Lower leg skin (tissue), 4 donors: ENCODE results near the gene ATP5ME. TPM values are rescaled to one million over a fixed set of nuclear protein-coding genes. Genes with fewer than 3 reads are reported as not detected.

ENCODE experiments used
- DNase-seq, 2 donors: peaks; one replicate each; pipeline ENCODE4 v3.0.0-alpha.2; 2019; ENCODE audit warnings: low spot score in 2 of 2
- H3K4me3 ChIP-seq: fragments of 200-600 bp; sonication (generic); 2 replicates; pipeline ENCODE4 v1.5.1; 2017; ENCODE audit warnings: mild to moderate bottlenecking, low read depth; ENCODE audit not compliant: poor library complexity, severe bottlenecking
- CTCF ChIP-seq, 3 donors: fragments of 450-650 bp; IDR thresholded peaks; one replicate each; pipeline ENCODE4 v1.5.1; 2016; ENCODE audit warnings: antibody characterized with exemption in 3 of 3, mild to moderate bottlenecking in 3 of 3, moderate library complexity in 2 of 3
- POLR2A ChIP-seq, 2 donors: fragments of 450-650 bp; IDR thresholded peaks; one replicate each; pipeline ENCODE4 v1.6.1; 2016 to 2017; ENCODE audit warnings: antibody characterized with exemption in 2 of 2, mild to moderate bottlenecking in 1 of 2, moderate library complexity in 1 of 2
- WGBS, 2 donors: methylation state at CpG; one replicate each; pipeline ENCODE4 v1.1.5; 2018; 5-methylcytosine and 5-hydroxymethylcytosine counted together
- intact Hi-C: fragments of 100-400 bp; cut with DNase I; formaldehyde crosslinking; loops from one replicate; pipeline ENCODE4 v1.15.0; 2023; ENCODE audit warnings: low total_unique reads
- total RNA-seq, 4 donors: library from RNA; depleted of rRNA; stranded (reverse); fragments of >200 nt; gene quantifications; one replicate each; pipeline ENCODE4 v1.1.0, GENCODE V29; 2016

The ATP5ME gene
- total RNA-seq, 4 donors from 2014 or later: 38.2 to 172 (median 140) TPM

DNA sequence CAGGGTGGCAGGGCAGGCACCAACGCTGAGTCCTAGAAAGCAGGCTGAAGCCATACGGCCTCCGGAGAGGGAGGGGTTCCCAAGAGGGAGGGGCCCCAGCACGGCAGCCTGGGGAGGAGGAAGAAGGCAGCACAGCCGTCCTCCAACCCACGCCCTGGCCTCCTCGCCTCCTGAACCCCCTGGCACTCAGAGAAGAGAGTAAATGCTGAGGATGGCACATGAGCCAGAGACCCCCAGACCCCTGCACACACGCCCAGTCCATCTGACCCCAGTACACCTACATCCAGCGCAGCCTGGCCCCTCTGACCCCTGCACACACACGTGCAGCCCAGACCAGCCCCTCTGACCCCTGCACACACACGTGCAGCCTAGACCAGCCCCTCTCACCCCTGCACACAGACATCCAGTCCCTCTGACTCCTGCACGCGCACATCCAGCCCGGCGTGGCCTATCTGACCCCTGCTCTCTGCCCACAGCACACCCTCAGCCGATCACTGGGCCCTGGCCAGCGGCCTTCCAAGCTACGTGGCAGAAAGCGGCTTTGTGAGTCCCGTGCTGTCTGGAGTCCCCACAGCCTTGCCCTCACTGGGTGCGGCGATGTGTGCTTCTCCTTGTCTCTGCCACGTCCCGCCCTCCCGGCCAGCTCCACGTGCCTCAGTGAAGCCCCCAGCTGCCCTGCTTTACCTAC lies 18.5 kb downstream of the ATP5ME start:
- no peak for TF ChIP-seq CTCF (IDR thresholded peaks at IDR 0.05)
- no peak for TF ChIP-seq POLR2A (IDR thresholded peaks at IDR 0.05)
- 63 to 67% methylated on average over 23 to 25 of the region's 26 CpGs for WGBS, 2 donors
- no peak for DNase-seq
- H3K4me3 ChIP-seq: no peak overlapping the region
- intact Hi-C loops: no loop called here

DNA sequence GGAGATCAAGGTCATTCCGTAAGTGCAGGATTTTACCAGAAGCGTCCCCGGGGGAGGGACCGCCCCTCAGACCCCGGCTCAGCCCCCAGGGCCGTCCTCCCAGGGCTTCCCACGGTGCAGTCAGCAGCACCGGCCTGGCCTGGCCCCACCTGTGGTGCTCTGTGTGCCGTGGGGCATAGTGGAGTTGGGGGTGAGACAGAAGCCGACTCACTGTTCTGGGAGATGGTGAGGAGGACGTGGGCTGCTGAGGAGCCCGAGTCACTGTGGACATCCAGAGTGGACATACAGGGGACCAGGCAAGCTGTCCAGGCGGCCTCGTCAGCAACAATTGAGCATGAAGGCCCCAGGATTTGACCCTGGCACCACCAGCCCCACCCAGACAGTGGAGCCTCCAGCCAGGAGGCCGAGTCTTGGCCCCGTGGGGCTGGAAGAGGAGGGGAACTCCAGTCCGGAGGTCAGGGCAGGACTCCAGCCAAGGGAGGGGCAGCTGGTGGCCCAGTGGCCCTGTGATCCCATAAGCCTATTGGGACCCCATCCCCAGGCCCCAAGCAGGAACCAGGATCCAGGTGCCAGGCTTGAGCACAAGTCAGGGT lies 19.1 kb downstream of the ATP5ME start:
- H3K4me3 ChIP-seq: no peak overlapping the region
- WGBS, 2 donors: 53 to 61% methylated on average over 9 to 17 of the region's 17 CpGs
- intact Hi-C loops: no loop called here
- no peak for DNase-seq
- TF ChIP-seq POLR2A (IDR thresholded peaks at IDR 0.05): no peak
- no peak for TF ChIP-seq CTCF (IDR thresholded peaks at IDR 0.05)

- DNase-seq: no peak
- TF ChIP-seq POLR2A (IDR thresholded peaks at IDR 0.05): no peak
- no peak for TF ChIP-seq CTCF (IDR thresholded peaks at IDR 0.05)
- WGBS, 2 donors: 93 to 96% methylated on average over 17 of the region's 17 CpGs
- no peak overlapping the region for H3K4me3 ChIP-seq
- intact Hi-C loops: no loop called here
Observed at GRCh38 chr4:654503-654845, 19.6 kb downstream of the ATP5ME start.

GRCh38 chr4:653831-654502 lies 20.1 kb downstream of the ATP5ME start:
- no peak overlapping the region for H3K4me3 ChIP-seq
- intact Hi-C loops: no loop called here
- DNase-seq: no peak
- TF ChIP-seq CTCF (IDR thresholded peaks at IDR 0.05): no peak
- TF ChIP-seq POLR2A (IDR thresholded peaks at IDR 0.05): no peak
- WGBS, 2 donors: 80 to 88% methylated on average over 27 to 29 of the region's 29 CpGs

- DNase-seq: no peak
- no peak for TF ChIP-seq POLR2A (IDR thresholded peaks at IDR 0.05)
- no peak for TF ChIP-seq CTCF (IDR thresholded peaks at IDR 0.05)
- H3K4me3 ChIP-seq: no peak overlapping the region
- 88 to 90% methylated on average over 27 to 34 of the region's 35 CpGs for WGBS, 2 donors
- intact Hi-C loops: no loop called here
Observed at GRCh38 chr4:653080-653821, 20.8 kb downstream of the ATP5ME start.
